Activated T-helper 1 cell treated with Interleukin-2 at 50 U/mL for 16 hours (primary cell): ENCODE measurements around the gene GRM7.

ENCODE experiments used
- DNase-seq: peaks from one replicate; pipeline ENCODE4 v3.0.0-alpha.2; 2020; ENCODE audit warnings: low read depth

The GRM7 gene

DNA sequence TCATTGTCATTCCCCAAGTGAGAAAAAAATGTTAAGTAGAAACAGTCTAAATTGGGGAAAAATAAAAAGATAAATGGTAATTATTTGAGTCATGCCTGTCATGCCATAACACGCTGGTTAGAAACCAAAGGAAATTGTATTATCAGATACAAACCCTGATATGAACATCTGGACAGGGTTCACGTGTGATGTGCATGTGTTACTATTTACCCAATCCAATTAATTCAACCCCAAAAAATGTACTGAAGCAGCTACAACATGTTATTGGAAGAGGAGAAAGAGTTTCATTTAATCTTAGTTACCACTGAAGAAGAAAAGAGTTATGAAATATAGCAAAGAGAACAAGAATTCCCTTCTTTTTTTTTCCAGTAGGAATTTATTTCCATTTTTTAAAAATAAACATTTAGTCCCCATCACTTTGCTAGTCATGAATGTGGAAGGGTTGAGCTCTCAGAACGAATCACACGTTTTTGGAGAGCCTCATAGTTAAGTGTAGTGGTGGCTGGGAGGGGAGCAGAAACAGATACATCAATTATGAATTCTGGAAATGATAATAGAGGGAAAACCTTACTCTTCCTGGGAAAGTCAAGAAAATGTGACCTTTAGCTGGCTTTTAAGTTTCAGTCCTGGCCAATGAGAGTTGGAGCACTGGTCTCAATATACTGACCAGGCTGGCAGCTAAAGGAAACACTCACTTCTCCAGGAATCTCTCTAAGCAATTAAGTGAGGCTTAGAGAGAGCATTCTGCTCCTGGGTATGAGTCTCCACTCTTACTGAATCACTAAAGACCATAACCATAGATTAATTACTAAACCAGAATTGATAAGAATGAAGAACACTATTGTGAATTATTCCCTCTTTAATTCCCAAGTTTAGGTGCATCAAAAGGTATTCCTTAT lies 796.5 kb downstream of the GRM7 start:
- DNase-seq: no peak

DNA sequence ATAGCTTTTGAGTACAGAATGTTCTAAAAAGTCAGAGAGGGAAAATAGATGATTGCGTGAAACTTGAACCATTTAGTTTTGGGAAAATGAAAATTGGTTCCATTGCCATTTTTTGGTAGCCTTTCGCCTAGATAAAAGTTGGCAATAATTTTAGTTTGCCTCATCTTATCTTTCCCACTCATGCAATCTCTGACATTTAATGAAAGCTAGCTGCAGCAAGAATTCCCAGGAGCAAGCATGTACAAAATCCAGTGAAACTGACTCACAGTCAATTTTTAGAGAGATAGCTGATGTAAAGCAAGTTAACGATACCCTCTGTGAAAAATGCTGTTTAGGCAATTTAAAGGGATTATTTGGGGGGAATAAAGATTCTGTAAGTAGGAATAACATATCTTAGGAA lies 797.4 kb downstream of the GRM7 start:
- no peak for DNase-seq

DNA sequence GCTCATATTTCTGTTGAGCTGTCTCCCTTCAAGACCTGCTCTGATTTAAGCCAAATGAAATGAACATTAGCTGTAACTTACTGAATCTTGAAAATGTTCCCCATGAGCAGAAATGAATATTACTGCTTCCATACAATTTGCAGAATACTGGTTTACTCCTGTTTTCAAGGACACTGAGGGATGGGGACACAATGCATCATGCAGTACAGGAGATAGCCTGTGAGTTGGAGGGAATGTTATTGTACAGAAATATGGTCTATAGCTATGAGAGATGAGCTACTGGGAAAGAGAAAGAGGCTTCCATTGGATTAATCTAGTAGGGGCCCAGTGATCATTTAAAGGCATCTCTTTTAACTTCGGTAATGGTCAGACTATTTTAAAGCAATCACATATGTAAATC lies 798.2 kb downstream of the GRM7 start:
- no peak for DNase-seq

DNA sequence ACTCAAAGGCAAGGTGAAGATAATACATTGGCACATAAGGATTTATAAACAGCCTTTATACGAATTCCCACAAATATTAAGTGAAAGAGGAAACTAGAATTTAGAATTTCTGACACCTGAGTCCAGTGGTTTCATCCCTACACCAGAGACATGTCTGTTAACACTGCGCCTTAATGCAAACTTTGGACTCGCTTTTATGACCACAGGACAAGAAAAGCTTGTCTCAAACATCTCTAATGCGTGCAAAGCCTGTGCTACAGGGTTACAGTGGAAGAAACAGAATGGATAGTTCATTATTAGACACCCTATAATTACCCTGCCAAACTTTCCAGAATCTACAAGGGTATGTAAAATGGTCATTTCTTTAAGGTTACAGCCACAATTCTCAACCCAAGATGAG lies 802.9 kb downstream of the GRM7 start:
- DNase-seq: no peak

DNA sequence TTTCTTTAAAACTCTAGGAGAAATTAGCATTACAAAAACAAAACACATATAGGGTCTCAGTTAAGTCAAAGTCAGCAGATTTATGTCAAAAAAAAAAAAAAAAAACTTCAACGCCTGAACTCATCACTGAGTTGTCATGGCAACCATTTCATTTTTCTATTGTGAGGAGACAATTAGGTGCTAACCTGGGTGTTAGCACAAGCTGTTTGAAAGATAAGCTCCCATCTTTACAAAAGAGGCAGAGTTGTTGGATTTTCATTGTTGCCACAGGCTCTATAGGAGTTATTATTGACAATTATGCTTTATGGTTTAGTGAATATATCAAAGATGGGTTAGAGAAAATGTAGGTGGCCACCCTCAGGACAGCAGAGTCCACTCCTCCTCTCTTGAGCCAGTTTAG lies 806.9 kb downstream of the GRM7 start:
- no peak for DNase-seq

DNA sequence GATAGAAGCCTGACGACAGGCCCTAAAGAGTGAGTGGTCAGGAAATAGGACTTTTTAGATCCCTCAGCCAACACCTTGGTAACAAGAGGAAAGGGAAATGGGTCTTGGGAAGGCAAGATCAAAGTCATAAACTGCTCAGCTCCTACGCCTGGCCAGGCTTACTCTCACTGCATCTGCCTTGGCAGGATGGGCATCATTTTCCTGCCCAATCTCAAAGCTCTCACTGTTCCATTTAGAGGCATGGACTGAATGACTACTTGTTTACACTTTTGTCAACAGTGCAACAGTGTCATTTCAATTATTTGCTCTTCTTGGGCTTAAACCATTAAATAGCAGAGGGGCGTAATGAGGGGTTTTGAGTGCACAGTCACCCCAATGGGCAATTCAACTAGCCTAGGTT lies 808.7 kb downstream of the GRM7 start:
- DNase-seq: no peak

DNA sequence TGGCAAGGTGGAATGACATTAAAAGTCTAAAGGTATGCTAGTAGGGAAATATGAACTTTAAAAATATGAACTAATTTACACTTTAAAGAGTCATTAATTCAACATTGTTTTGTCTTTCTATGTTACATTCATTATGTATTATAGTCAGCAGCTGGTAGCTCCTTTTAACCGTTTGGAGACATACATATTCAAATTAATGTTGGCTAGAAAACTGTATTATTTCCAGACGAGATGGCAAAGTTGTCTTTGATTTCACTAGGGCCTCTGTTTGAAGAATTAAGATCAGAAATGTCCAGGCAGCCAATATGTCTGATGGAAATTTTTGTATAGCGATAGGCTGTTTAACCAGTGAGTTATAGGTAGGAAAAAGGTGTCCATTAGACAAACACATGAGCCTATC lies 817.6 kb downstream of the GRM7 start:
- DNase-seq: no peak

DNA sequence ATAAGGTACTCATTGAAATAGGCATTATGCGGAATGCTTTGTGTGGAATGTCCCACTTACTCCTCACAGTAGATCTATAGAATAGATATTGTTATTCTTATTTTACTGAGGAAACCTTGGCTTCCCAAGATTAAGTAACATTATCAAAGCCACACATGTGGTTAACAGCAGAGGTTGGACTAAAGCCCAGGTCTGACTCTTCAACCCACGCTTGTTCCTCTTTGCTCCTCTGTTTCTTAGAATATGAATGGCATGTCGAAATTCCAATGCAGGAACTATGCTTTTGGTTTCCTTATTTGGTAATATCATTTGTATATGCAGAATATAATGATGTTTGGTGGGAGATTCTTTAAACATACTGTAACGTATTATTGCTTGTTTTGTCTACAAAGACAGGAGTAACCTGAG lies 821.9 kb downstream of the GRM7 start:
- DNase-seq: no peak

DNA sequence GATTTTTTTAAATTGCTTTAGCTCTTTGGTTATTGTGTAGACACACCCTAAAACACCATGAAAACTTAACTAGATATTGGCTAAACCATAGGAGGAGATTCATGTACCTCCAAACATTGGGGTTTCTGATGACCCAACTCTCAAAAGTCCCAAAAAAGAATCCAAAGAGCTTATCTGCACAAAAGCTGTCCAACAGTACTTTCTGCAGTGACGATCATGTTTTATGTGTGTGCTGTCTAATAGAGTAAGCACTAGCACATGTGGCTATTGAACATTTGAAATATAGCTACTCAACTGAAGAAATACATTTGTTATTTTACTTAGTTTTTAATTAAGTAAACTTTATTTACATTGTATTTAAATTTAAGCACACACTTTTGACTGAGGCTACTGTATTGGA lies 822.5 kb downstream of the GRM7 start:
- no peak for DNase-seq

DNA sequence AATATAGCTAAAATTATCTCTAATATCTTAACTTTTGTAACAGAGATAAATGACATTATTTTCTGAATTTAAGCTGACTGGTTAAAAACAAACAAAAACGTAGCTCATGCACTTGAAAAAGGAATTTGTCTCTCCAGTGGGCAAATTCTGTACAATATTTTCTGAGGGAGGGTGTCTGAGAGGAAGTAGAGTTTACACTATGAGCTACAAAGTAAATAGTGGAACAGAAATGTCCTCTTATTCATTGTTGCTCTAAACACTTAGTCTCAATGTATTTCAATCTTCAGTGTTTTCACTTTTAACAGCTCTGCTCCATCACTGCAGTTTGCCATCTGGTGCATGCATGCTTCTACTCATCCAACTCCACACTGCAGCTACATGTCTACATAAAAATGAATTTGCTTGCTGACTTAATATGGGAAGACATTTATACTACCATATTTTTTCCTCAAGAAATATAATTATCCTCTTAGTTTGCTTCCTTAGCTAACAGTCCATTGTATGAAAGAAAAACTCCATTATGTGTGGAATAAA lies 823.3 kb downstream of the GRM7 start:
- DNase-seq: no peak

DNA sequence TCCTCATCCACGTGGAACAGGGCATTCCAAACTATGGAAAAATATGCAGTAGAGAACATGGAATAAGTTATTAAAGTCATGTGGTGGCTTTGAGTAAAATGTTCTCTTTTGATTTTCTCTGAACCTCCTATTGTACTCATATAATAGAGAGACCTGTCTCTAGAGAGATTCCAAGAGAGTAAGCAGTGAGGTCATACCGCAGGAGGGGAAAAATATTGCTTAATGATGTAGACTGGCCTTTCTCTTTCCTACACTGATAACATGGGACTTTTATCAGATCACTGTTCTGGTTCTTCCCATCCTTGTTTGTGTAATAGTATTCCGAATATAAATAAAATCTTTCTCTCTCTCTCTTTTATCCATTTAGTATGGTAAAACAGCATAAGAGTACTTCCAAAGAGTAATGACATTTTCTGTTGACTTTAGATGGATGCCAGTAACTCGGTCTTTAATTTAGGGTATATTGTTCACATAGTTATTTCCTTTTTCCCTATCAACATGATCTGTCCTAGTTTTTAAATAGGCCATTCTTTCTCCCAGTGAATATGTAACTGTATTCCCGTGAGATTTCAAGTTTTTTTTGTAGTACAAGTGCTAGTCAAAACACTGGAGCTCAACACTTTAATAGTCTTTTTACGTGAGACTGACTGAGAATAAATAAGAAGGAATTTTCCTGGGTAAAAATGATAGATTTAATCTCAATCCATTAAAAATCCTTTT lies 826.7 kb downstream of the GRM7 start:
- no peak for DNase-seq

DNA sequence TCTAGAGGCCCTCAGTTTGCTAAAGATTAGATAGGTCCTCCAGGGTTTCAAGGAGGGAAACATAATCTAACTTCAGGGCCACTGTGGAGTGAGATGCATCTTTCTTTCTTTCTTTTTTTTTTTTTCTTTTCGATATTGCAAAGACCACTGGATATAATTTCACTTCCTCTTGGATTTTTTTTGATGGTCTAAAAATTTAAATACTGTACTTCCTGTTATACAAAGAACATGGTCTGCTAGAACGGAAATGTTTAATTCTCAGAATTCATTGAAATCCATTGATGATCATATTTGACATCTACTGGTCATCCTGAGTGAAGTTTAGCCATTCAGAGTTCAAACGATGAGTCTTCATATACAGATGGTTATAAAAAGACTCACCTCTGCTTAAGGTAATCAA lies 832.0 kb downstream of the GRM7 start:
- DNase-seq: no peak

DNA sequence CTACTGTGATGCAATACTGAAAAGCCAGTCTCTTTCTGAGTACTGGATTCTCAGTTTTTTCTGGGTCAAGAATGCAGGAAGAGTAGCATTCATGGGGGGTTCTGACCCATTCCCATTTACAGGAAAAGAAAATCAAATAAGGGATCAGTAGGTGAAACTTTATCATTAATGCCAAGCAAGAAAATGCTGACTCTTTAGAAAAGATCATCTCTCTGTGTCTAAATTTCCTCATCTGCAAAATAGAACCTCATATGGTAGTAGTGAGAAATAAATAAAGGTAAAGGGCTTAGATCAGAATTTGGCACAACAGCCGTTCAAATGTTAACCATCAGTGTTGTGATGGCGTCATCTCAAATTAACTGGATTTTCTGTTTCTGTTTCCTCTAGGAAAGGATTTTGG lies 833.1 kb downstream of the GRM7 start:
- no peak for DNase-seq

DNA sequence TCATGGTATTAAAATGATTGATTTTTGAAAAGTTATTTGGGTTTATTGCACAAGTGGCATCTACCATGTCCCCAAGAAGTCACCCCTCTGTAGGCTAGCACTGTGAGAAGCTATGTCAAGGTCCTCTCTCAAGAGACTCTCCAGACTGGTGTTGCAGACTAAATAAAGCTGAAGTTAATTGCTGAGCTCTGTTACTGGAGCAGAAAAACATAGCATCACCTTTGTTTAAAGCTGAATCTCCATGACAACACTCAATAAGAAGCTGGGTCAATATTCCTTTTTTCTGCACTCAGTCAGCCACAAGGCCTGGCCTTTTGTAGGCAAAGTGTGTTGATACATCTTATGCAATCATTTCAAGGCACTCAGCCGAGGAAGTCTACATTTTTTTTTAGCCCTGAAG lies 834.1 kb downstream of the GRM7 start:
- DNase-seq: no peak

DNA sequence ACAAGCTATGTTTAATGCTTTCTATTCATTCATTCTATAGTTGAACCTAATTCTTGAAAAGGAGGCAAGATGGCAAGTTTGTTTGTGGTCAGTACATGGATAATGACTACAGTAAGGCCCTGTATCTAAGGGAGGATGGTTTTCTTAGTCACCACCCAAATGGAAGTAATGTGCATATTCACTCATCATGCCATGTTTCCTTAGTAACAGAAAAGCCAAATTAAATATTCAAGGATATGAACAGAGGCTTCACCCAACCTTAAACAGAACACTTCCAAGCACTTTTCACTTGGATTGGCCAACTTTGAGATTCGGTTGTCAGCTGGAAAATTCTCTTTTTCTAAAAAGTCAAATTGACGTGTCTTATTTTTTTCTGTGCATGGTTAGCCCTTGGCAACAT lies 835.4 kb downstream of the GRM7 start:
- no peak for DNase-seq

DNA sequence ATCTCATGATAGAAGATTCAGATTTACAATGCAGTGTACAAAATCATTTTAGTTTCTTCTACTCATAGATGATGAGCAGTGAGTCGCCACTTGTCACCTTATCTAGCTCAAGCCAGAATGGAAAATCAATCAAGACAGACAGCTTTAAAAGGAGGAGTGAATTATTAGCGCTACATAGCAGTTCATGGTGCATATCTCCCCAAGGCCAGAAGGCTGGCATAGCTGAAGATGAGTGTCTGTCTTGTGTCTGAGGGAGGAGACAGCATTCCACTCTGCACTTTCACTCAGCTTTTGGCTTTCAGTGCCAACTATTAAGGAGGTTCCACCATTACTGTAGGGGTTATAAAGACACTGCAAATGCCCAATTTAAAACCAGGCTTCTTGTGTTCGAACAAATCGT lies 836.6 kb downstream of the GRM7 start:
- no peak for DNase-seq

DNA sequence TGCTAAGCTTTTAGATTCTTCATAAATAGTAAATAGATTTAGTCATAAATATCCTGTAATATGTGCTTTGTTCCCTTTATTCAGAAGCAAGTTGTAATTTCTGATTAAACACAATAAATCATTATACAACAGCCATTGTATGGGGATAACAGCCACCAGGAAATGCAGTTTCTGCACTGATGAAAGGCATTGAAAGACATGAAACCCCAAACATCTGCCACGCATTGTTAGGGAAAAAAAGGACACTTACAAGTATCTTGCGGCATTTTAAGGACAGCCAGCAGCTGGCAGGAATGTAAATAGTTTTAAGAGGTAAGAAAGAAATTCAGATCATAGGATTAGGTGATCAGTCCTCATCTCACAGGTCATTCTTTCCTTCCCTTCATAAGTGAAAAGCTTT lies 839.6 kb downstream of the GRM7 start:
- DNase-seq: no peak

DNA sequence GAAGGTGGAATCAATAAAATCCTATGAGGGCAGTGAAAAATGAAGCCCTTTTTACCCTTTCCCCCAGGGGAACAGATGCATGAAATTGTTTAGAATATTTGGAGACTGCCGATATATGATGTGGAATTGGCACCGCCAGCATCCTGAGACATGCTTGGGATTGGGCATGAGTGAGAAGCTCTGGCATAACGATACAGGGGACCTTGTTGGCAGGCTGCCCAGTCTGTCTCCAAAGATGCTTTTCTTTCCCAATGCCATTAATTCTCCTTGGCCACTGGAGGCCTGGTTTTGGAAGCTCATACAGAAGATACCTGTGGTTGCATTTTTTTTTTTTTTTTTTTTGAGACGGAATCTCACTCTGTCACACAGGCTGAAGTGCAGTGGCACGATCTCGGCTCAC lies 840.1 kb downstream of the GRM7 start:
- DNase-seq: no peak

DNA sequence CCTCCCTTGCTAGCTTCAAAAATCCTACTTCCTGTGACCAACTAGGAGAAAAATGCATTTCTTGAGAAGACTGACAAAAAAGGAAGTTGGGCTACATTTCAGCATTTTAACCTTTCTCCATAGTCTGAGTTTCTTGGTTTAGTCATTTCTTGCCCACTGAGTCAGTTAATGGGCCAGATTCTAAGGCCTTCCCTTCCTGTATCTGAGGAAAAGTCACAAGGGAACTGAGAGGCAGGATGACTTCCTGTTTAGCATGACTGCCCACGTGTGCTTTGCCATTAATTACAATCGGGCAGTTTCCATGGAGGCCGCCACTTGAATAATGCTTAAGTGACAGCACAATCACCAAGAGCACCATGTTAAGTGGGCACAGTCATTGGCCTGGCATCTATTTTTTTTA lies 846.3 kb downstream of the GRM7 start:
- DNase-seq: no peak

DNA sequence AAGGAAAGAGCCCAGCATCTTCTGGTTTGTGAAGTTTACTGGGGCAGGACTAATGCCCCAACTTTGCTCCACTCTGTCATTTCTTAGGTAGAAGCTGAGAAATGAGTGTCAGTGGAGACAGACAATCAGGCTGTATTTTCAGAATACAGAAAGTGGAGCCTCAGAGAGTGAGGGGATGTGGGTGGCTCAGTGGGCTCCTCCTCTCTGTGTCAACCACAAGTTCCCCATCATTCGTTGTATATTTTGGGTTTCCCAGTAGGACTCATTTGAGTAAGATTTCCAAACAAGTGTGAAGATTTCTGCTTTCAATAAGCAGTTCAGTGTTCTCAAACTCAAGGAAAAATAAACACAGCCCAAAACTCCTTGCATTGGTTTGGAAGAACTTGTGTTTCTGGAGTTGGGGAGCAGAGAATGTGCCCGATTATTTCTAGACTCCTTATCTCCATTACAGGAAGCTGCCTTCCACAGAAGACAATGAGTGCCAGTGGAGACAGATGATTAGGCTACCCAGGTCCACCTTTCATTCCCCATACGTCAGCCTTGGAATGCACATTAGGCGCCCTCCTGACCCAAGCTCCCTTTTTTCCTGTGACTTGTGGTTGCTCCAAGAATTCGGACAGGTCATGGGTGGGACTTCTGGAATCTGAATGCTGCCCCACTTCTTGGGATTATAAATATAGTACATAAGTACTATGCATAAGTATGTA lies 848.6 kb downstream of the GRM7 start:
- DNase-seq: no peak

DNA sequence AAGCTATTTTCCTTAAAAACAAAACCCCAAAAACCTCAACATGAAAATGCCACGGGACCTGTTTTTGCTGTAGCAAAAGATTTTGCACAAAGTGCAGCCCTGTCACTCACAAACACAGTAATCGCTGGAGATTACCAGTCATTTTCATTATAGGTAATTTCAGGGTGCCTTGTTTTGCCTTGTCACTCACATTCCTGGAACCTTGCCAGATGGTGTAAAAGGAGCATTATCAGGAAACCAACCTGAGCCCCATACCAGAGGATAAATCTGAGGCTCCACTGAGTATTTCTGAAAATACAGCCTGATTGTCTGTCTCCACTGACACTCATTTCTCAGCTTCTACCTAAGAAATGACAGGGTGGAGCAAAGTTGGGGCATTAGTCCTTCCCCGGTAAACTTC lies 849.4 kb downstream of the GRM7 start:
- no peak for DNase-seq

DNA sequence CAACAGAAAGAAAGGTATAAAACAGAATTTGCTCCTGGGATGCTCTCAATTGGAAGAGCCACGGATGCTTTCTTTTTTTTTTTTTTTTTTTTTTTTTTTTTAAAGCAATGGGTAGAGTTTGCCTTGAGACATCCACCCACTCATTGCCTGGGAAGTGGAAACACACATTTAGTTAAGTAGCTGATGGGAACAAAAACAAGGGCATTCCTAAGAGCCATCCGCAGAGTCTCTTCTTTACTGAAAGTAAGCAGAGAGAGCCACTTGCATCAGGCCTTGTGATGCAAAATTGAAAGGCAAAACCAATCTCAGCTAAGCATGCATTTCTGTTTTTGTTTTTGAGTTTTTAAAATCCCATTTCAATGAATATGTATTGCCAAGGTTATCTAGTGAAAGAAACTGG lies 852.8 kb downstream of the GRM7 start:
- no peak for DNase-seq
